ENCODE measurements around the gene PTAFR. TPM values are rescaled to one million over a fixed set of nuclear protein-coding genes. Genes with fewer than 3 reads are reported as not detected.

Gene PTAFR
- total and polyA plus RNA-seq, 2 of the 4 experiments (the other 2 are of a cell fraction): 0.17 to 0.18 TPM

- Histone ChIP-seq H3K27ac (ENCODE audit: insufficient read depth, low read length) (no peak overlapping the region), H3K4ac (ENCODE audit: low read depth, low read length) (no peak overlapping the region), H3K14ac (replicated peaks; ENCODE audit: low read depth, low read length) (no peak overlapping the region), H3K9ac (ENCODE audit: low read depth, low read length) (no peak overlapping the region), H3K9me1 (ENCODE audit: insufficient read depth, low read length) (peaks cover 7% of the 10 kb centered on the region; the same call in 1 of the 2 replicates), H4K8ac (ENCODE audit: low read depth in 2 of 2, low read length in 2 of 2) (no peak overlapping the region), H2BK20ac (ENCODE audit: low read depth, low read length) (no peak overlapping the region), H3K56ac (ENCODE audit: extremely low read depth, insufficient read depth, low read length) (no peak overlapping the region), H2BK15ac (ENCODE audit: low read depth, low read length) (no peak overlapping the region), H3K4me3 (ENCODE audit: insufficient read depth, low read depth, low read length) (no peak overlapping the region), H3K36me3 (ENCODE audit: control insufficient read depth, insufficient read depth, low read length) (no peaks in the 10 kb centered on the region), H3K18ac (ENCODE audit: low read depth, low read length) (no peak overlapping the region), H3K4me1 (ENCODE audit: control insufficient read depth, insufficient read depth, low read length) (peaks cover 9% of the 10 kb centered on the region), H3K79me1 (ENCODE audit: low read depth in 1 of 2, low read length in 2 of 2) (no peaks in the 10 kb centered on the region), H2AK9ac (replicated peaks; ENCODE audit: low read depth, low read length, poor library complexity) (no peak overlapping the region), H4K5ac (ENCODE audit: low read depth, low read length) (no peak overlapping the region), H3K4me2 (ENCODE audit: low read depth, low read length) (no peak overlapping the region), H3K27me3 (ENCODE audit: control insufficient read depth, insufficient read depth, low read length) (no peaks in the 10 kb centered on the region), H2AK5ac (ENCODE audit: low read depth, low read length) (no peak overlapping the region), H4K20me1 (ENCODE audit: insufficient read depth, low read length) (no peaks in the 10 kb centered on the region), H2AFZ (replicated peaks; ENCODE audit: low read length, poor library complexity) (peak overlapping the region; percentile 51), H2BK120ac (ENCODE audit: low read depth, low read length) (no peak overlapping the region), H3K9me3 (ENCODE audit: control insufficient read depth, insufficient read depth, low read length) (no peaks in the 10 kb centered on the region), H2BK5ac (ENCODE audit: low read depth, low read length, poor library complexity, severe bottlenecking) (no peak overlapping the region), H4K91ac (ENCODE audit: insufficient read depth, low read depth, low read length) (no peak overlapping the region), H3K23ac (ENCODE audit: low read depth, low read length) (no peak overlapping the region)
- dilution Hi-C loops (cut with HindIII; ENCODE audit: low sequenced_read_pairs, unreplicated experiment) (no loop called here), in situ Hi-C loops (cut with MboI; ENCODE audit: low sequenced_read_pairs) (no loop called here), intact Hi-C loops (cut with micrococcal nuclease) (no loop called here)
- no peak for TF ChIP-seq MAZ (IDR thresholded peaks at IDR 0.05; ENCODE audit: borderline replicate concordance, low read depth, low read length)
- TF ChIP-seq BHLHE40 (IDR thresholded peaks at IDR 0.05; ENCODE audit: low read depth, low read length): no peak
- TF ChIP-seq CEBPB (IDR thresholded peaks at IDR 0.05; ENCODE audit: low read depth, low read length): no peak
- no peak for TF ChIP-seq USF2 (IDR thresholded peaks at IDR 0.05; ENCODE audit: low read depth, low read length)
- no peak for TF ChIP-seq ELK1 (IDR thresholded peaks at IDR 0.05; ENCODE audit: borderline replicate concordance, low read depth, low read length)
- TF ChIP-seq SMC3 (IDR thresholded peaks at IDR 0.05; ENCODE audit: low read depth, low read length): no peak
- TF ChIP-seq RFX5 (IDR thresholded peaks at IDR 0.05; ENCODE audit: low read depth, low read length): no peak
- TF ChIP-seq CTCF (conservative IDR thresholded peaks at IDR 0.05; ENCODE audit: low read depth, low read length): no peak
- TF ChIP-seq NFE2L2 (IDR thresholded peaks at IDR 0.05; ENCODE audit: low read depth, low read length): no peak
- no peak for TF ChIP-seq CHD1 (IDR thresholded peaks at IDR 0.05; ENCODE audit: low read depth, low read length)
- WGBS, 2 experiments (ENCODE audit: extremely low coverage in 2 of 2, insufficient read length in 1 of 2): 80% methylated on average over 4 of the region's 12 CpGs; no CpG with 5 or more reads in 1 of the 2 experiments
- POLR2A ChIA-PET (ENCODE audit: unreplicated experiment): no interaction called here
- DNase-seq (no peak), ATAC-seq (ENCODE audit: low read depth) (no peak)
- BruUV-seq (replicated peaks): no TSS peak
- CTCF ChIA-PET: no interaction called here
Observed at GRCh38 chr1:28180306-28181305, 4.1 kb upstream of the PTAFR start.
